ENCODE results near the gene COX7B2. TPM values are rescaled to one million over a fixed set of nuclear protein-coding genes. Genes with fewer than 3 reads are reported as not detected.

Gene COX7B2
- total RNA-seq, 1 donor from 2014 or later, result not detected

DNA sequence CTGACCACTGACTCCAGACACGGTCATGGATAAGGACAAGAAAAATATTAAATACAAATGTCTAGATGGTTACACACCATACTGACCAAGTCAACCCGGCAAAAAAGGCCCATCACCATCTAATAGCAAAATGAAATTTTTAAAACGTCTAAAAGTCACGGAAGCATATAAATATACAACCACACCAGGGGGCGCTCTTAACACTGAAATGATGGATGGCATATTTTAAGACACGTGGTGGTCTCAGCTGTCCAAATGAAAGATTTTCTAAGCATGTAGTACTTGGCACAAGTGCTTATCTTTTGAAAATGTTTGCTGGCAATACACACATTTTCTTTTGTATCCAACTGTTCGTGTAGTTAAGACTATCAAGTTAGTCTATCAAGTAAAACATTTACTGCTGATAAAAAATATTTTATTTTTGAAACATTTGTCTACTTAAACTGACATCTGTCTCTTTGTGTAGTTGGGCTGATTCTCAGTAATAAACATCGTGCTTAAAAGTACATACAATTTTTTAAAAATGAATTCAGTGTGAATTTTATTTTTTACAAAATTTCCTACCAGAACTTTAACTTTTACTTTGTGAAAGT is 64.6 kb downstream of the COX7B2 start:
- Histone ChIP-seq H3K4me3 (no peak overlapping the region), H3K9me3 (no peaks in the 10 kb centered on the region), H3K4me1 (no peaks in the 10 kb centered on the region), H3K36me3 (no peaks in the 10 kb centered on the region), H3K27me3 (ENCODE audit: low read depth) (no peaks in the 10 kb centered on the region), H3K27ac (no peak overlapping the region)
- DNase-seq (no peak), ATAC-seq (peak in 1 of 2 donors; percentile 19)
- intact Hi-C loops (cut with DNase I), result no loop called here
- TF ChIP-seq, protein P1, sequence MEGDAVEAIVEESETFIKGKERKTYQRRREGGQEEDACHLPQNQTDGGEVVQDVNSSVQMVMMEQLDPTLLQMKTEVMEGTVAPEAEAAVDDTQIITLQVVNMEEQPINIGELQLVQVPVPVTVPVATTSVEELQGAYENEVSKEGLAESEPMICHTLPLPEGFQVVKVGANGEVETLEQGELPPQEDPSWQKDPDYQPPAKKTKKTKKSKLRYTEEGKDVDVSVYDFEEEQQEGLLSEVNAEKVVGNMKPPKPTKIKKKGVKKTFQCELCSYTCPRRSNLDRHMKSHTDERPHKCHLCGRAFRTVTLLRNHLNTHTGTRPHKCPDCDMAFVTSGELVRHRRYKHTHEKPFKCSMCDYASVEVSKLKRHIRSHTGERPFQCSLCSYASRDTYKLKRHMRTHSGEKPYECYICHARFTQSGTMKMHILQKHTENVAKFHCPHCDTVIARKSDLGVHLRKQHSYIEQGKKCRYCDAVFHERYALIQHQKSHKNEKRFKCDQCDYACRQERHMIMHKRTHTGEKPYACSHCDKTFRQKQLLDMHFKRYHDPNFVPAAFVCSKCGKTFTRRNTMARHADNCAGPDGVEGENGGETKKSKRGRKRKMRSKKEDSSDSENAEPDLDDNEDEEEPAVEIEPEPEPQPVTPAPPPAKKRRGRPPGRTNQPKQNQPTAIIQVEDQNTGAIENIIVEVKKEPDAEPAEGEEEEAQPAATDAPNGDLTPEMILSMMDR (IDR thresholded peaks at IDR 0.05), result peak; percentile 58

DNA sequence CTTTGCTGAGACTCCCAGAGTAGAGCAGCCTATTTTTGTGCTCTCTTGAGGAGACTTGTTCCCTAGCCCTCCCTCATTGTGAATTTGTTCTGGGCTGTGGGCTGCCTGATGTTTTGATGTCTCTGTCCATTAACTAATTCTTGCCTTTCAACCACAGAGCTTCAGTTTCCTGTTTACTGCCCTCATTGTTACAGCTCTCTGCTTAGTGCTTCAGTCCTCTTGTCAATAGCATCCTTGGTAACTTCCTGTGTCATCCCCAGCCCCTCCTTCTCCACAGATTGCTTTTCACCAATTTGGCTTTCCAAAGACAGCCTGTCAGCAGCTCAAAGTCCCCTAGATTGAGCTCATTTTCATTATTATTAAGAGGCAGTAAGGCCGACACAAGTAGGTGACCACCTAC is 69.9 kb downstream of the COX7B2 start:
- intact Hi-C loops (cut with DNase I), result no loop called here
- TF ChIP-seq, protein P1 (IDR thresholded peaks at IDR 0.05), result no peak
- ATAC-seq (no peak), DNase-seq (no peak)
- Histone ChIP-seq H3K4me3 (no peak overlapping the region), H3K27ac (no peak overlapping the region), H3K4me1 (no peaks in the 10 kb centered on the region), H3K27me3 (ENCODE audit: low read depth) (no peaks in the 10 kb centered on the region), H3K36me3 (no peaks in the 10 kb centered on the region), H3K9me3 (no peaks in the 10 kb centered on the region)

DNA sequence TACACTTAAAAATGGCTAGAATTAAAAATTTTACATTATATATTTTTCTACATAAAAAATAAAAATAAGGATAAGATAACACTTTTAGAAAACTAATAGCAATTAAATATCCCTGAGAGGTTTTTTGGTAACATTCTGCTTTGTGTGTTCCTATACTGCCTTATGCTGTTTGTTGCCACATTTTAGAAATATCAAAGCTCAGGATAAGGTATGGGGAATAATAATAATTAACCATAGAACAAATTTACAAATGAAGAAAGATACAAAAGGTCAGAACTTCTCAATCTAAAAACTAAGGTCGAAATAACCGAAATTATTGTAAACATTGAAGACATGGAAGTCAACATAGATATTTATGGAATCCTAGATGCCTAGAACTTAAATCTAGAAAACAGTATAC is 71.4 kb downstream of the COX7B2 start:
- TF ChIP-seq, protein P1 (IDR thresholded peaks at IDR 0.05), result no peak
- Histone ChIP-seq H3K36me3 (no peaks in the 10 kb centered on the region), H3K27ac (no peak overlapping the region), H3K4me1 (no peaks in the 10 kb centered on the region), H3K4me3 (no peak overlapping the region), H3K27me3 (ENCODE audit: low read depth) (no peaks in the 10 kb centered on the region), H3K9me3 (no peaks in the 10 kb centered on the region)
- intact Hi-C loops (cut with DNase I), result no loop called here
- DNase-seq (no peak), ATAC-seq (no peak)

DNA sequence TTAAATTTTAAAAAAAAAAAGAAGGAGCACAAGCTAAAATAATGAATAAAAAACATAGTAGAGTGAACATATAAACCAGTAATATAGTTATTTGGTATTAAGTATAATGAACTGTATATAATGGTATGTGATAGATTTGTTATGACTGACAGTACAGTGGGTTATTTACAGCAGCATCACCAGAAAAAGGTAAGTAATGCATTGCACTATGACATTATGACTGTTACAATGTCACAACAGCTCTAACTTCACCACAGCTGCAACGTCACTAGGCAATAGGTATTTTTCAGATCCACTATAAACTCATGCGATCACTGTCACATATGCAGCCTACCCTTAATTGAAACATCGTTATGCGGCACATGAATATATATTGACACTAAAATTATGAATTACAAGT is 72.5 kb downstream of the COX7B2 start:
- H3K4me1 ChIP-seq, result no peaks in the 10 kb centered on the region
- TF ChIP-seq, protein P1 (IDR thresholded peaks at IDR 0.05), result no peak
- no peak for ATAC-seq
- intact Hi-C loops (cut with DNase I), result no loop called here
- H3K4me3 ChIP-seq, result no peak overlapping the region
- no peaks in the 10 kb centered on the region for H3K9me3 ChIP-seq
- no peak for DNase-seq
- no peaks in the 10 kb centered on the region for H3K36me3 ChIP-seq
- H3K27ac ChIP-seq, result no peak overlapping the region
- H3K27me3 ChIP-seq (ENCODE audit: low read depth), result no peaks in the 10 kb centered on the region

DNA sequence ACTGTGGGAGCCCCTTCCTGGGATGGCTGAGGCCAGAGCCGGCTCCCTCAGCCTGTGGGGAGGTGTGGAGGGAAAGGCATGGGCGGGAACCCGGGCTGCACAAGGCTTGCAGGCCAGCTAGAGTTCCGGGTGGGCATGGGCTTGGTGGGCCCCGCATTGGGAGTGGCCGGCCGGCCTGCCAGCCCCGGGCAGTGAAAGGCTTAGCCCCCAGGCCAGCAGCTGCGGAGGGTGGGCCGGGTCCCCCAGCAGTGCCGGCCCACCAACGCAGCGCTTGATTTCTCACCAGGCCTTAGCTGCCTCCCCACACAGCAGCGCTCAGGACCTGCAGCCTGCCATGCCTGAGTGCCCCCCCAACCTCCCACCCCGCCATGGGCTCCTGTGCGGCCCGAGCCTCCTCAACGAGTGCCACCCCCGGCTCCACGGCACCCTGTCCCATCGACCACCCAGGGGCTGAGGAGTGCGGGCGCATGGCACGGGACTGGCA is 78.0 kb downstream of the COX7B2 start:
- H3K4me3 ChIP-seq, result no peak overlapping the region
- DNase-seq, result no peak
- no peaks in the 10 kb centered on the region for H3K36me3 ChIP-seq
- intact Hi-C loops (cut with DNase I), result no loop called here
- H3K9me3 ChIP-seq, result no peaks in the 10 kb centered on the region
- H3K27ac ChIP-seq, result no peak overlapping the region
- ATAC-seq, result no peak
- TF ChIP-seq, protein P1 (IDR thresholded peaks at IDR 0.05), result no peak
- H3K4me1 ChIP-seq, result no peaks in the 10 kb centered on the region
- H3K27me3 ChIP-seq (ENCODE audit: low read depth), result no peaks in the 10 kb centered on the region
